Activated CD4-positive, alpha-beta T cell treated with anti-CD3 and anti-CD28 coated beads for 4 hours (primary cell): Measurements from ENCODE around the gene SERPINH1.

Source experiments
- DNase-seq, 2 donors: peaks; one replicate each; pipeline ENCODE4 v3.0.0-alpha.2; 2020

The SERPINH1 gene

GRCh38 chr11:75602951-75603350 is 40.9 kb downstream of the SERPINH1 start:
- DNase-seq: no peak

- no peak for DNase-seq
These were observed 42.0 kb downstream of the SERPINH1 start for GRCh38 chr11:75603791-75604736.

- DNase-seq: no peak
These were observed 44.0 kb downstream of the SERPINH1 start for GRCh38 chr11:75606099-75606498.

GRCh38 chr11:75611823-75612222 is 49.8 kb downstream of the SERPINH1 start:
- DNase-seq: no peak

- DNase-seq: no peak
These were observed 53.7 kb downstream of the SERPINH1 start for GRCh38 chr11:75615751-75616150.

GRCh38 chr11:75616281-75616680 is 54.2 kb downstream of the SERPINH1 start:
- DNase-seq: no peak
